HEK293 (cell line): ENCODE data around the gene KLB.

ENCODE experiments used
- CTCF ChIA-PET: fragments of 350-600 bp; formaldehyde crosslinking; extraction: SDS; loops from one replicate; lab custom pipeline; 2021; ENCODE audit warnings: antibody characterized with exemption; lab: Yijun Ruan, JAX
- POLR2A ChIA-PET: fragments of 300-600 bp; formaldehyde crosslinking; extraction: SDS; loops from one replicate; lab custom pipeline; 2020; ENCODE audit warnings: antibody characterized with exemption, inconsistent platforms; lab: Yijun Ruan, JAX
- H3K27ac ChIP-seq: fragments of 200-500 bp; sonication (Bioruptor generic); 2 replicates; pipeline ENCODE4 v1.5.1; 2014; ENCODE audit warnings: low read depth, low read length, control low read depth, inconsistent platforms; ENCODE audit errors: extremely low read depth
- H3K36me3 ChIP-seq, 2 experiments: fragments of 200-500 bp in 1 of 2; sonication (Bioruptor generic) in 1 of 2; 1 replicate in 1 of 2; 2 replicates in 1 of 2; pipeline ENCODE4 v1.5.1; 2014 to 2017; ENCODE audit warnings: inconsistent platforms in 2 of 2, low read length in 2 of 2; ENCODE audit not compliant: control insufficient read depth in 2 of 2, insufficient read depth in 1 of 2
- H3K4me1 ChIP-seq: fragments of 200-500 bp; sonication (Bioruptor generic); 2 replicates; pipeline ENCODE4 v1.5.1; 2014; ENCODE audit warnings: mild to moderate bottlenecking, low read length, inconsistent platforms; ENCODE audit not compliant: control insufficient read depth, insufficient read depth
- H3K4me3 ChIP-seq: 2 replicates; pipeline ENCODE4 v1.5.1; 2011; ENCODE audit warnings: low read depth, mild to moderate bottlenecking, control low read depth, low read length, moderate library complexity
- H3K9me3 ChIP-seq: fragments of 200-500 bp; sonication (Bioruptor generic); 2 replicates; pipeline ENCODE4 v1.5.1; 2014; ENCODE audit warnings: low read depth, low read length, inconsistent platforms; ENCODE audit not compliant: control insufficient read depth, insufficient read depth
- IKZF3 ChIP-seq: fragments of 450-650 bp; IDR thresholded peaks from 2 replicates; pipeline ENCODE4 v1.5.0; 2018; ENCODE audit warnings: missing biosample characterization, mild to moderate bottlenecking, missing genetic modification characterization, moderate library complexity
- KLF9 ChIP-seq: fragments of 450-650 bp; formaldehyde crosslinking; IDR thresholded peaks from 2 replicates; pipeline ENCODE4 v1.5.1; 2016; ENCODE audit warnings: missing biosample characterization, missing genetic modification characterization, low read depth
- MEIS1 ChIP-seq: sonication (generic); formaldehyde crosslinking; IDR thresholded peaks from 2 replicates; pipeline ENCODE4 v1.8.1; 2022; ENCODE audit warnings: missing genetic modification reagents, mild to moderate bottlenecking, borderline replicate concordance
- SCRT1 ChIP-seq: fragments of 450-650 bp; formaldehyde crosslinking; IDR thresholded peaks from 2 replicates; pipeline ENCODE4 v1.5.1; 2016; ENCODE audit warnings: missing biosample characterization, missing genetic modification characterization, borderline replicate concordance
- SETDB1 ChIP-seq: IDR thresholded peaks from one replicate; pipeline ENCODE4 v1.6.1; 2017; ENCODE audit warnings: mild to moderate bottlenecking, low read length, moderate library complexity, mixed read lengths; ENCODE audit not compliant: insufficient read length
- TRIM28 ChIP-seq: IDR thresholded peaks from 2 replicates; pipeline ENCODE4 v1.6.1; 2011; ENCODE audit warnings: low read length, control low read depth, borderline replicate concordance
- YY1 ChIP-seq: fragments of 450-650 bp; formaldehyde crosslinking; IDR thresholded peaks from 2 replicates; pipeline ENCODE4 v1.5.1; 2018; ENCODE audit warnings: missing biosample characterization, missing genetic modification characterization
- ZFP3 ChIP-seq: fragments of 450-650 bp; formaldehyde crosslinking; IDR thresholded peaks from 2 replicates; pipeline ENCODE4 v1.5.1; 2016; ENCODE audit warnings: low read depth, missing biosample characterization, missing genetic modification characterization
- ZNF133 ChIP-seq: fragments of 450-650 bp; formaldehyde crosslinking; IDR thresholded peaks from 2 replicates; pipeline ENCODE4 v1.5.1; 2016; ENCODE audit warnings: missing biosample characterization, missing genetic modification characterization
- ZNF138 ChIP-seq: fragments of 450-650 bp; formaldehyde crosslinking; IDR thresholded peaks from 2 replicates; pipeline ENCODE4 v1.5.1; 2016; ENCODE audit warnings: missing biosample characterization, missing genetic modification characterization, borderline replicate concordance
- ZNF16 ChIP-seq: fragments of 450-650 bp; formaldehyde crosslinking; IDR thresholded peaks from 2 replicates; pipeline ENCODE4 v1.5.1; 2016; ENCODE audit warnings: low read depth, missing biosample characterization, missing genetic modification characterization
- ZNF223 ChIP-seq: fragments of 450-650 bp; formaldehyde crosslinking; IDR thresholded peaks from 2 replicates; pipeline ENCODE4 v1.5.1; 2016; ENCODE audit warnings: missing biosample characterization, missing genetic modification characterization
- ZNF335 ChIP-seq: fragments of 450-650 bp; formaldehyde crosslinking; conservative IDR thresholded peaks from 2 replicates; pipeline ENCODE4 v1.5.1; 2016; ENCODE audit warnings: missing biosample characterization, missing genetic modification characterization
- ZNF423 ChIP-seq: fragments of 450-650 bp; formaldehyde crosslinking; IDR thresholded peaks from 2 replicates; pipeline ENCODE4 v1.5.1; 2016; ENCODE audit warnings: missing biosample characterization, missing genetic modification characterization
- ZNF585B ChIP-seq: fragments of 450-650 bp; formaldehyde crosslinking; IDR thresholded peaks from 2 replicates; pipeline ENCODE4 v1.5.1; 2016; ENCODE audit warnings: missing biosample characterization, missing genetic modification characterization
- ZNF610 ChIP-seq: fragments of 450-650 bp; formaldehyde crosslinking; IDR thresholded peaks from 2 replicates; pipeline ENCODE4 v1.5.1; 2016; ENCODE audit warnings: missing biosample characterization, missing genetic modification characterization, borderline replicate concordance
- ZNF623 ChIP-seq: fragments of 450-650 bp; formaldehyde crosslinking; IDR thresholded peaks from 2 replicates; pipeline ENCODE4 v1.5.1; 2016; ENCODE audit warnings: missing biosample characterization, missing genetic modification characterization
- ZNF626 ChIP-seq: fragments of 450-650 bp; sonication (Bioruptor Pico); formaldehyde crosslinking; IDR thresholded peaks from 2 replicates; pipeline ENCODE4 v1.5.1; 2018; ENCODE audit warnings: missing biosample characterization, missing genetic modification characterization, inconsistent platforms
- ZNF776 ChIP-seq: fragments of 450-650 bp; formaldehyde crosslinking; IDR thresholded peaks from 2 replicates; pipeline ENCODE4 v1.5.0; 2017; ENCODE audit warnings: missing biosample characterization, missing genetic modification characterization, borderline replicate concordance
- ZNF791 ChIP-seq: fragments of 450-650 bp; formaldehyde crosslinking; IDR thresholded peaks from 2 replicates; pipeline ENCODE4 v1.5.1; 2016; ENCODE audit warnings: missing biosample characterization, missing genetic modification characterization
- ZNF792 ChIP-seq: fragments of 450-650 bp; formaldehyde crosslinking; IDR thresholded peaks from 2 replicates; pipeline ENCODE4 v1.5.1; 2016; ENCODE audit warnings: missing biosample characterization, missing genetic modification characterization
- ZSCAN16 ChIP-seq: fragments of 450-650 bp; formaldehyde crosslinking; IDR thresholded peaks from 2 replicates; pipeline ENCODE4 v1.5.1; 2016; ENCODE audit warnings: missing biosample characterization, missing genetic modification characterization
- ZSCAN23 ChIP-seq: fragments of 450-650 bp; formaldehyde crosslinking; IDR thresholded peaks from 2 replicates; pipeline ENCODE4 v1.5.1; 2016; ENCODE audit warnings: missing biosample characterization, missing genetic modification characterization
- ZSCAN30 ChIP-seq: fragments of 450-650 bp; IDR thresholded peaks from 2 replicates; pipeline ENCODE4 v1.5.1; 2018; ENCODE audit warnings: missing biosample characterization, mild to moderate bottlenecking, missing genetic modification characterization, moderate library complexity
- TF ChIP-seq, protein P1 (sequence below): fragments of 450-650 bp; formaldehyde crosslinking; IDR thresholded peaks from 2 replicates; pipeline ENCODE4 v1.5.1; 2016; ENCODE audit warnings: missing biosample characterization, missing genetic modification characterization
- TF ChIP-seq, protein P2 (sequence below): fragments of 450-650 bp; formaldehyde crosslinking; IDR thresholded peaks from 2 replicates; pipeline ENCODE4 v1.5.1; 2016; ENCODE audit warnings: missing biosample characterization, missing genetic modification characterization, borderline replicate concordance
- TF ChIP-seq, protein P3 (sequence below): fragments of 450-650 bp; formaldehyde crosslinking; IDR thresholded peaks from 2 replicates; pipeline ENCODE4 v1.5.1; 2016; ENCODE audit warnings: missing biosample characterization, missing genetic modification characterization

The KLB gene

DNA sequence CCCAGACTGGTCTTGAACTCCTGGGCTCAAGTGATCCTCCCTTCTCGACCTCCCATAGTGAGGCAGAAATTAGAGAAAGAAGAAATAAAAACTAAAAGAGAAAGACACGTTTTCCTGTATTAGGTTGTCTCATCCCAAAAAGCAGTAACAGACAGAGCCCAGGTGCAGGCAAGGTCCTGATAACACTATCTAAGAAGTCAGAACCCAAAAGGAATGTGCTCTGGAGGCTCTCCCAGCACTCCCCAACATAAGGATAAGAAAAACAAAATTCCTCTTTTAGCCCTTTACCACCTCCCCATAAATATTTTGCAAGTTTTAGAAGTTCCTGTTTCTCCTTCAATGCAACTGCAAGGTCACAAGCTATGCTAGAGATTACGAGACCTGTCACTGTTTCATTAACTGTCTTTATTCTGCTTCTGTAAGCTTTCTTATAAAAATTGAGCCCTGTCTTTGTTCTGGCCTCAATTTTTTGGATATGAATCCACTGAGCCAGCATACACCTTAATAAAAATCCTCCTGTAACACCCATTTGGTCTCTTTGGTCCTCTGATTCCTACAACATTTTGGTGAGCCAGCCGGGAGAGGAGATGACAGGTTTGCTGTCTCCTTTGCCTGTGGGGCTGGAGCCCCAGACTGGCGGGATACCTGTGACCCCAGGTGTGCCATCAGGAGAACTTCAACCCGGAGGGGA lies 78.0 kb downstream of the KLB start:
- TF ChIP-seq ZNF623 (tag by site-specific recombination) (no peak), TRIM28 (peak; percentile 38; the same call in 1 of the 2 replicates), ZFP3 (tag by site-specific recombination) (no peak), SETDB1 (peak; percentile 81)
- TF ChIP-seq, protein P1, sequence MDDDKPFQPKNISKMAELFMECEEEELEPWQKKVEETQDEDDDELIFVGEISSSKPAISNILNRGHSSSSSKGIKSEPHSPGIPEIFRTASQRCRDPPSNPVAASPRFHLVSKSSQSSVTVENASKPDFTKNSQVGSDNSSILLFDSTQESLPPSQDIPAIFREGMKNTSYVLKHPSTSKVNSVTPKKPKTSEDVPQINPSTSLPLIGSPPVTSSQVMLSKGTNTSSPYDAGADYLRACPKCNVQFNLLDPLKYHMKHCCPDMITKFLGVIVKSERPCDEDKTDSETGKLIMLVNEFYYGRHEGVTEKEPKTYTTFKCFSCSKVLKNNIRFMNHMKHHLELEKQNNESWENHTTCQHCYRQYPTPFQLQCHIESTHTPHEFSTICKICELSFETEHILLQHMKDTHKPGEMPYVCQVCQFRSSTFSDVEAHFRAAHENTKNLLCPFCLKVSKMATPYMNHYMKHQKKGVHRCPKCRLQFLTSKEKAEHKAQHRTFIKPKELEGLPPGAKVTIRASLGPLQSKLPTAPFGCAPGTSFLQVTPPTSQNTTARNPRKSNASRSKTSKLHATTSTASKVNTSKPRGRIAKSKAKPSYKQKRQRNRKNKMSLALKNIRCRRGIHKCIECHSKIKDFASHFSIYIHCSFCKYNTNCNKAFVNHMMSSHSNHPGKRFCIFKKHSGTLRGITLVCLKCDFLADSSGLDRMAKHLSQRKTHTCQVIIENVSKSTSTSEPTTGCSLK (tag by site-specific recombination): no peak
- H3K9me3 ChIP-seq: no peaks in the 10 kb centered on the region
- ChIA-PET CTCF (no interaction called here), POLR2A (no interaction called here)
- H3K27ac ChIP-seq: no peak overlapping the region
- no peaks in the 10 kb centered on the region for H3K4me1 ChIP-seq
- H3K4me3 ChIP-seq: no peak overlapping the region
- H3K36me3 ChIP-seq: no peaks in the 10 kb centered on the region

DNA sequence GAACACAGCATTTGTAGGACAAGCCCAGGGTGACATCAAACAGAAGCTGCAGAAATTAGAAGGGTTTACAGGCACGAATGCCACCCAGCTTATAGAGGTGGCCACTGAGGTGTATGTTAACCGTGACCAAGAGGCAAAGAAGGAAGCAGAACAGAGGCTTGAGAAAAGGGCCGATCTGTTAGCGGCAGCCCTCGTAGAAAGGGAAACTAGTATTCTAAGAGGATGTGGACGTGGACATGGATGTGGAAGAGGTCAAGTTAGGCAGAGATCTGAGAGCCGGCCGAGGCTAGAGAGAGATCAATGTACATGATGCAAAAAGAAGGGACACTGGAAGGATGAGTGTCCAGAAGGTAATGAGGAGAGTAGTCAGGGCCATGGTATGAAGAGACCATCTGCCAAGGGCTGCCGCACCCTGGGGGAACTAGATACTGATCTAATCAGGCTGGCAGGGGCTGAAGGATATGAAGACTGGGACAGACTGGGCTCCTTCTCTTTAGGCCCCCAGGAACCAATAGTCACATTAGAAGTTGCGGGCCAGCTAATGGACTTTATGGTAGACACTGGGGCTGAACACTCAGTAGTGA lies 79.6 kb downstream of the KLB start:
- H3K4me1 ChIP-seq: no peaks in the 10 kb centered on the region
- TF ChIP-seq ZSCAN16 (no peak), ZNF423 (no peak), ZNF16 (no peak), YY1 (tag by site-specific recombination) (no peak), ZNF585B (tag by site-specific recombination) (no peak), ZNF776 (tag by site-specific recombination) (no peak), IKZF3 (tag by site-specific recombination) (no peak), ZNF791 (no peak), ZNF792 (tag by site-specific recombination) (no peak), ZSCAN23 (no peak)
- TF ChIP-seq, protein P2, sequence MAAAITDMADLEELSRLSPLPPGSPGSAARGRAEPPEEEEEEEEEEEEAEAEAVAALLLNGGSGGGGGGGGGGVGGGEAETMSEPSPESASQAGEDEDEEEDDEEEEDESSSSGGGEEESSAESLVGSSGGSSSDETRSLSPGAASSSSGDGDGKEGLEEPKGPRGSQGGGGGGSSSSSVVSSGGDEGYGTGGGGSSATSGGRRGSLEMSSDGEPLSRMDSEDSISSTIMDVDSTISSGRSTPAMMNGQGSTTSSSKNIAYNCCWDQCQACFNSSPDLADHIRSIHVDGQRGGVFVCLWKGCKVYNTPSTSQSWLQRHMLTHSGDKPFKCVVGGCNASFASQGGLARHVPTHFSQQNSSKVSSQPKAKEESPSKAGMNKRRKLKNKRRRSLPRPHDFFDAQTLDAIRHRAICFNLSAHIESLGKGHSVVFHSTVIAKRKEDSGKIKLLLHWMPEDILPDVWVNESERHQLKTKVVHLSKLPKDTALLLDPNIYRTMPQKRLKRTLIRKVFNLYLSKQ: no peak
- H3K27ac ChIP-seq: no peak overlapping the region
- POLR2A ChIA-PET: no interaction called here
- no peaks in the 10 kb centered on the region for H3K9me3 ChIP-seq
- H3K36me3 ChIP-seq: no peaks in the 10 kb centered on the region
- H3K4me3 ChIP-seq: no peak overlapping the region
- CTCF ChIA-PET: interaction anchor here (0.6 to 1.0 kb wide), 2 partner anchors 468 to 492 kb away, joined by 3 read pairs; no protein-coding TSS in a partner anchor

DNA sequence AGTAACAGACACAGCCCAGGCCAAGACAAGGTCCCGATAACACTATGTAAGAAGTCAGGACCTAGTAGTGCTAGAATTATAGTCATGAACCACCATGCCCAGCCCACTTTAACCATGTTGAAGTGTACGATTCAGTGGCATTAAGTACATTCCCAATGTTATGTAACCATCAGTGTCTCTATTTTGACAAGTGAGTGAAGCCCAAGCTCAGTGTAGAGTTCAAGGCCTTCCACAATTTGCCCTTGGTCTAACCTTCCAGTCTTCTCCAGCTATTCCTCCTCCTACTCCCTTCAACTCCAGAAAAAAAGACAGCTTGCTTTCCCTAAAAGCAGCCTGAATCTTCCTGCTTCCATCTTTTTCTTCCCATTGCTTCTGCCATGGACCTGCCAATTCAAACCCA lies 83.6 kb downstream of the KLB start:
- H3K27ac ChIP-seq: no peak overlapping the region
- H3K4me3 ChIP-seq: no peak overlapping the region
- CTCF ChIA-PET: no interaction called here
- H3K9me3 ChIP-seq: no peaks in the 10 kb centered on the region
- TF ChIP-seq ZSCAN30: no peak
- TF ChIP-seq MEIS1 (CRISPR knock-in tag): no peak
- TF ChIP-seq ZNF335 (tag by site-specific recombination): no peak
- no peak for TF ChIP-seq SCRT1
- no peak for TF ChIP-seq ZNF610 (tag by site-specific recombination)
- no peak for TF ChIP-seq KLF9 (tag by site-specific recombination)
- no peak for TF ChIP-seq ZNF423
- no peak for TF ChIP-seq ZNF138 (tag by site-specific recombination)
- no peak for TF ChIP-seq ZNF223
- no peak for TF ChIP-seq ZNF792 (tag by site-specific recombination)
- no peak for TF ChIP-seq ZNF133 (tag by site-specific recombination)
- TF ChIP-seq ZNF626 (tag by site-specific recombination): no peak
- TF ChIP-seq, protein P3, sequence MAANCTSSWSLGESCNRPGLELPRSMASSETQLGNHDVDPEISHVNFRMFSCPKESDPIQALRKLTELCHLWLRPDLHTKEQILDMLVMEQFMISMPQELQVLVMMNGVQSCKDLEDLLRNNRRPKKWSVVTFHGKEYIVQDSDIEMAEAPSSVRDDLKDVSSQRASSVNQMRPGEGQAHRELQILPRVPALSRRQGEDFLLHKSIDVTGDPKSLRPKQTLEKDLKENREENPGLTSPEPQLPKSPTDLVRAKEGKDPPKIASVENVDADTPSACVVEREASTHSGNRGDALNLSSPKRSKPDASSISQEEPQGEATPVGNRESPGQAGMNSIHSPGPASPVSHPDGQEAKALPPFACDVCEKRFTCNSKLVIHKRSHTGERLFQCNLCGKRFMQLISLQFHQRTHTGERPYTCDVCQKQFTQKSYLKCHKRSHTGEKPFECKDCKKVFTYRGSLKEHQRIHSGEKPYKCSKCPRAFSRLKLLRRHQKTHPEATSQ: no peak
- no peaks in the 10 kb centered on the region for H3K36me3 ChIP-seq
- no peaks in the 10 kb centered on the region for H3K4me1 ChIP-seq
- POLR2A ChIA-PET: interaction anchor here (0.6 kb wide), 1 partner anchor 786 kb away, joined by 4 read pairs; no protein-coding TSS in a partner anchor
